GM12878 (cell line): ENCODE data around the gene DAB2IP. TPM values are rescaled to one million over a fixed set of nuclear protein-coding genes. Genes with fewer than 3 reads are reported as not detected.

ENCODE experiments used
- ATAC-seq: fragments of 200-7000 bp; cut with Tn5 transposase; 3 replicates; pipeline ENCODE4 v1.9.1; 2020; ENCODE audit warnings: mild to moderate bottlenecking, moderate library complexity
- BruUV-seq: library from RNA; stranded (reverse); fragments of 400-500 nt; replicated peaks from 2 replicates; lab custom pipeline; 2021; lab: Mats Ljungman, UMichigan
- CTCF ChIA-PET: fragments of 300-600 bp; sonication (Branson Sonifier 250); formaldehyde crosslinking; extraction: SDS; loops from one replicate; lab custom pipeline; 2021; ENCODE audit warnings: inconsistent platforms; lab: Yijun Ruan, JAX
- POLR2A ChIA-PET: fragments of 350-600 bp; formaldehyde crosslinking; extraction: SDS; loops from one replicate; lab custom pipeline; 2021; ENCODE audit warnings: inconsistent platforms; lab: Charles Lee
- RAD21 ChIA-PET: fragments of 300-600 bp; sonication (Branson Sonifier 250); formaldehyde crosslinking; loops from one replicate; lab custom pipeline; 2023; ENCODE audit warnings: antibody characterized with exemption; ENCODE audit not compliant: unreplicated experiment; lab: Charles Lee
- SMC1A ChIA-PET: fragments of 300-600 bp; sonication (Branson Sonifier 250); formaldehyde crosslinking; loops from one replicate; lab custom pipeline; 2023; ENCODE audit not compliant: unreplicated experiment, uncharacterized antibody; lab: Charles Lee
- DNase-seq: peaks from one replicate; pipeline ENCODE4 v3.0.0-alpha.2; 2011; ENCODE audit warnings: low read depth, low spot score
- FAIRE-seq: peaks from 3 replicates; lab custom pipeline; 2011; peaks lifted over from hg19 to GRCh38; lab: Jason Lieb, UNC
- H2AFZ ChIP-seq: 2 replicates; pipeline ENCODE4 v1.6.0; 2011; ENCODE audit warnings: low read depth, low read length, control low read depth; ENCODE audit not compliant: control insufficient read depth
- H3K27ac ChIP-seq: 2 replicates; pipeline ENCODE4 v1.5.1; 2011; ENCODE audit warnings: control low read depth; ENCODE audit not compliant: control insufficient read depth, insufficient read depth
- H3K27me3 ChIP-seq, 2 experiments: replicated peaks in 1 of 2; 2 replicates each; pipeline versions ENCODE4 v1.6.0 to v1.6.1; 2011; ENCODE audit warnings: low read length in 1 of 2; ENCODE audit not compliant: control insufficient read depth in 2 of 2, insufficient read depth in 2 of 2
- H3K36me3 ChIP-seq, 2 experiments: 2 replicates each; pipeline ENCODE4 v1.5.1; 2011; ENCODE audit warnings: low read length in 1 of 2; ENCODE audit not compliant: control insufficient read depth in 2 of 2, insufficient read depth in 2 of 2
- H3K4me1 ChIP-seq: 2 replicates; pipeline ENCODE4 v1.6.1; 2011; ENCODE audit warnings: mild to moderate bottlenecking, low read length, moderate library complexity, mixed read lengths; ENCODE audit not compliant: control insufficient read depth, insufficient read depth
- H3K4me2 ChIP-seq: 2 replicates; pipeline ENCODE4 v1.6.0; 2011; ENCODE audit warnings: control low read depth; ENCODE audit not compliant: control insufficient read depth, insufficient read depth
- H3K4me3 ChIP-seq: fragments of 200-600 bp; sonication (generic); 2 replicates; pipeline ENCODE4 v1.5.1; 2016
- H3K79me2 ChIP-seq: 2 replicates; pipeline ENCODE4 v1.6.0; 2011; ENCODE audit warnings: low read length; ENCODE audit not compliant: control insufficient read depth, insufficient read depth
- H3K9ac ChIP-seq: 2 replicates; pipeline ENCODE4 v1.8.0; 2011; ENCODE audit warnings: low read length, control low read depth, mixed read lengths; ENCODE audit not compliant: control insufficient read depth, insufficient read depth
- H3K9me3 ChIP-seq: replicated peaks from 3 replicates; pipeline ENCODE4 v1.5.1; 2011; ENCODE audit warnings: mild to moderate bottlenecking, low read length; ENCODE audit not compliant: control insufficient read depth, insufficient read depth
- H4K20me1 ChIP-seq: 2 replicates; pipeline ENCODE4 v1.6.0; 2011; ENCODE audit not compliant: control insufficient read depth, insufficient read depth
- DPF2 ChIP-seq: fragments of 450-650 bp; IDR thresholded peaks from 2 replicates; pipeline ENCODE4 v1.6.1; 2017; ENCODE audit warnings: mild to moderate bottlenecking
- EGR1 ChIP-seq, 2 experiments: IDR thresholded peaks; 1 replicate in 1 of 2; 2 replicates in 1 of 2; pipeline ENCODE4 v1.6.1; 2011 to 2012; ENCODE audit warnings: low read depth in 2 of 2, low read length in 2 of 2, borderline replicate concordance in 1 of 2, mild to moderate bottlenecking in 1 of 2, moderate library complexity in 1 of 2
- EZH2 ChIP-seq: IDR thresholded peaks from 2 replicates; pipeline ENCODE4 v1.6.1; 2012; ENCODE audit warnings: low read depth, mild to moderate bottlenecking, control low read depth, inconsistent platforms, low read length, borderline replicate concordance; ENCODE audit not compliant: control insufficient read depth
- HDAC2 ChIP-seq: fragments of 200-600 bp; sonication (generic); IDR thresholded peaks from 2 replicates; pipeline ENCODE4 v1.6.1; 2017
- LARP7 ChIP-seq: fragments of 450-650 bp; IDR thresholded peaks from 2 replicates; pipeline ENCODE4 v1.6.1; 2017; ENCODE audit warnings: mild to moderate bottlenecking
- NFIC ChIP-seq: IDR thresholded peaks from 2 replicates; pipeline ENCODE4 v1.6.1; 2012; ENCODE audit warnings: low read depth, mild to moderate bottlenecking, inconsistent platforms, low read length, moderate library complexity
- POLR2AphosphoS2 ChIP-seq: IDR thresholded peaks from 2 replicates; pipeline ENCODE4 v1.6.1; 2011; ENCODE audit warnings: low read depth, mild to moderate bottlenecking, low read length, improper control_type of control experiment, moderate library complexity
- POLR2AphosphoS5 ChIP-seq: IDR thresholded peaks from 2 replicates; pipeline ENCODE4 v1.6.1; 2011; ENCODE audit warnings: mild to moderate bottlenecking, low read length, inconsistent platforms
- RB1 ChIP-seq: fragments of 450-650 bp; formaldehyde crosslinking; IDR thresholded peaks from 2 replicates; pipeline ENCODE4 v1.6.1; 2017; ENCODE audit warnings: mild to moderate bottlenecking, borderline replicate concordance
- RUNX3 ChIP-seq: IDR thresholded peaks from 2 replicates; pipeline ENCODE4 v1.6.1; 2012; ENCODE audit warnings: low read length, inconsistent platforms
- STAT3 ChIP-seq: IDR thresholded peaks from 2 replicates; pipeline ENCODE4 v1.6.1; 2011; ENCODE audit warnings: low read depth, low read length, improper control_type of control experiment
- WRNIP1 ChIP-seq: IDR thresholded peaks from 2 replicates; pipeline ENCODE4 v1.6.1; 2011; ENCODE audit warnings: low read depth, low read length, improper control_type of control experiment, borderline replicate concordance
- ZNF207 ChIP-seq: fragments of 450-650 bp; IDR thresholded peaks from 2 replicates; pipeline ENCODE4 v1.6.1; 2014; ENCODE audit warnings: antibody characterized with exemption, mild to moderate bottlenecking, borderline replicate concordance
- WGBS: methylation state at CpG from one replicate; pipeline ENCODE4 v1.1.6; 2016; ENCODE audit warnings: low lambda C conversion rate; ENCODE audit not compliant: insufficient replicate concordance, insufficient coverage; ENCODE audit errors: missing lambda C conversion rate; 5-methylcytosine and 5-hydroxymethylcytosine counted together
- in situ Hi-C: fragments of 300-500 bp; cut with MboI; formaldehyde crosslinking; loops from 9 replicates; pipeline ENCODE4 v1.14.3; 2018; ENCODE audit warnings: mixed read lengths
- intact Hi-C: fragments of 100-400 bp; cut with micrococcal nuclease; formaldehyde crosslinking; loops from one replicate; pipeline ENCODE4 v1.14.2; 2022; ENCODE audit not compliant: unreplicated experiment
- polyA plus RNA-seq, 11 experiments: library from polyadenylated mRNA; depleted of rRNA in 4 of 11; unstranded in 6 of 11; stranded (reverse) in 5 of 11; fragments of >200 nt; fragmentation: Nextera tagmentation in 4 of 11; fragmentation: Illumina TruSeq in 1 of 11; extraction: Ambion mirVana in 4 of 11; extraction: Trizol in 1 of 11; gene quantifications; 1 replicate in 1 of 11; 2 replicates in 10 of 11; pipeline versions ENCODE4 v1.2.1 to v1.2.3, GENCODE V29; 2011 to 2016; ENCODE audit warnings: inconsistent platforms in 2 of 11, missing spikeins in 2 of 11, low read depth in 1 of 11
- total RNA-seq, 4 experiments: library from RNA; depleted of rRNA in 3 of 4; stranded (reverse); fragments of >200 nt in 3 of 4; fragmentation: Illumina TruSeq in 1 of 4; extraction: Trizol in 1 of 4; gene quantifications; 2 replicates each; pipeline versions ENCODE4 v1.2.1 to v1.2.3, GENCODE V29; 2013 to 2021
- TF ChIP-seq, protein P1 (sequence below): fragments of 150-350 bp; IDR thresholded peaks from 2 replicates; pipeline ENCODE4 v1.6.1; 2014; ENCODE audit warnings: mild to moderate bottlenecking, low read depth, low read length

DAB2IP gene
- total and polyA plus RNA-seq, 10 of the 15 experiments (the other 5 are each of a cell fraction or from before 2014, with no cell fraction given), result 0.03 to 0.38 (median 0.14) TPM; not detected in 6

DNA sequence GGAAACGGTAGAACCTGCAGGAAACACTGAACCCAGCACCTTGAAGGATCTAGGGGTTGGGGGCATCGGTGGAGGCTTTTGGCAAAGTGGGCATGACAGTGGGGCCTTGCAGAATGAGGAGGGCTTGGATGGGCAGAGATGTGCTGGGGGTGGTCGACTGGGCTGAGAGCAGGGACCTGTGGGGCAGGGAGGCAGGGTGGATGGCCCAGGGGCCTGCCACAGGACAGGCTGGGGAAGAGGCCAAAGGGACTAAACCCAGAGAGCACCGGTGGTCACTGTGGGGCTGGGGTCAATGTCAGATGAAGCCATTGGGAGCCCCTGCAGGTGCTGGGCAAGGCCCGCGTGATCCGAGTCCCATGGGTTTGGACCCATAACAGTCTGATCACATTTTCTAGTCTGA is 175.3 kb downstream of the DAB2IP start:
- ATAC-seq (no peak), DNase-seq (no peak), FAIRE-seq (no peak)
- no peaks in the 10 kb centered on the region for H3K4me1 ChIP-seq
- no peak overlapping the region for H3K4me2 ChIP-seq
- ChIA-PET RAD21 (no interaction called here), CTCF (no interaction called here), POLR2A (no interaction called here), SMC1A (no interaction called here)
- intact Hi-C loops, result no loop called here
- no peaks in the 10 kb centered on the region for H3K79me2 ChIP-seq
- H3K4me3 ChIP-seq, result no peak overlapping the region
- H3K36me3 ChIP-seq, result no peaks in the 10 kb centered on the region
- H4K20me1 ChIP-seq, result no peaks in the 10 kb centered on the region
- H2AFZ ChIP-seq, result no peak overlapping the region
- no peaks in the 10 kb centered on the region; a peak in 1 of 4 replicates for H3K27me3 ChIP-seq
- no peak overlapping the region for H3K27ac ChIP-seq
- WGBS, result 61% methylated on average over 7 of the region's 7 CpGs
- TF ChIP-seq HDAC2 (no peak), EGR1 (IDR thresholded peaks at IDR 0.05; ENCODE audit: borderline replicate concordance in 1 of 2, low read depth in 2 of 2, low read length in 2 of 2) (no peak), RB1 (no peak), POLR2AphosphoS5 (no peak), WRNIP1 (no peak), LARP7 (no peak), RUNX3 (no peak), DPF2 (no peak), EZH2 (no peak), STAT3 (no peak), POLR2AphosphoS2 (no peak), NFIC (no peak), ZNF207 (no peak)
- TF ChIP-seq, protein P1, sequence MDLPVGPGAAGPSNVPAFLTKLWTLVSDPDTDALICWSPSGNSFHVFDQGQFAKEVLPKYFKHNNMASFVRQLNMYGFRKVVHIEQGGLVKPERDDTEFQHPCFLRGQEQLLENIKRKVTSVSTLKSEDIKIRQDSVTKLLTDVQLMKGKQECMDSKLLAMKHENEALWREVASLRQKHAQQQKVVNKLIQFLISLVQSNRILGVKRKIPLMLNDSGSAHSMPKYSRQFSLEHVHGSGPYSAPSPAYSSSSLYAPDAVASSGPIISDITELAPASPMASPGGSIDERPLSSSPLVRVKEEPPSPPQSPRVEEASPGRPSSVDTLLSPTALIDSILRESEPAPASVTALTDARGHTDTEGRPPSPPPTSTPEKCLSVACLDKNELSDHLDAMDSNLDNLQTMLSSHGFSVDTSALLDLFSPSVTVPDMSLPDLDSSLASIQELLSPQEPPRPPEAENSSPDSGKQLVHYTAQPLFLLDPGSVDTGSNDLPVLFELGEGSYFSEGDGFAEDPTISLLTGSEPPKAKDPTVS, result no peak
- no peak overlapping the region for H3K9ac ChIP-seq
- no peaks in the 10 kb centered on the region for H3K9me3 ChIP-seq
- in situ Hi-C loops, result no loop called here
- no TSS peak for BruUV-seq
